HT1080 (cell line): ENCODE results near the gene ZNF473. TPM values are rescaled to one million over a fixed set of nuclear protein-coding genes. Genes with fewer than 3 reads are reported as not detected.
A peak's percentile ranks its signal among the peaks of the same experiment; 100 is the strongest.

Source experiments
- DNase-seq: peaks from one replicate; pipeline ENCODE4 v3.0.0-alpha.2; 2015; ENCODE audit warnings: low read depth
- polyA plus RNA-seq, 2 experiments: library from polyadenylated mRNA; depleted of rRNA; stranded (reverse); fragments of >200 nt; gene quantifications; 2 replicates each; pipeline ENCODE4 v1.2.3, GENCODE V29; 2015
- total RNA-seq: library from RNA; depleted of rRNA; stranded (reverse); fragments of >200 nt; shearing (Covaris generic); gene quantifications from 2 replicates; pipeline ENCODE4 v1.2.3, GENCODE V29; 2014; rRNA removed

The ZNF473 gene
- total RNA-seq = 10.1 and 10.4 TPM in 2 replicates
- polyA plus RNA-seq (2015; cell fraction: cytosol; rRNA removed) = 7.2 and 8.5 TPM in 2 replicates
- 11.5 and 16.8 TPM in 2 replicates for polyA plus RNA-seq (2015; cell fraction: nucleus; rRNA removed)

DNA sequence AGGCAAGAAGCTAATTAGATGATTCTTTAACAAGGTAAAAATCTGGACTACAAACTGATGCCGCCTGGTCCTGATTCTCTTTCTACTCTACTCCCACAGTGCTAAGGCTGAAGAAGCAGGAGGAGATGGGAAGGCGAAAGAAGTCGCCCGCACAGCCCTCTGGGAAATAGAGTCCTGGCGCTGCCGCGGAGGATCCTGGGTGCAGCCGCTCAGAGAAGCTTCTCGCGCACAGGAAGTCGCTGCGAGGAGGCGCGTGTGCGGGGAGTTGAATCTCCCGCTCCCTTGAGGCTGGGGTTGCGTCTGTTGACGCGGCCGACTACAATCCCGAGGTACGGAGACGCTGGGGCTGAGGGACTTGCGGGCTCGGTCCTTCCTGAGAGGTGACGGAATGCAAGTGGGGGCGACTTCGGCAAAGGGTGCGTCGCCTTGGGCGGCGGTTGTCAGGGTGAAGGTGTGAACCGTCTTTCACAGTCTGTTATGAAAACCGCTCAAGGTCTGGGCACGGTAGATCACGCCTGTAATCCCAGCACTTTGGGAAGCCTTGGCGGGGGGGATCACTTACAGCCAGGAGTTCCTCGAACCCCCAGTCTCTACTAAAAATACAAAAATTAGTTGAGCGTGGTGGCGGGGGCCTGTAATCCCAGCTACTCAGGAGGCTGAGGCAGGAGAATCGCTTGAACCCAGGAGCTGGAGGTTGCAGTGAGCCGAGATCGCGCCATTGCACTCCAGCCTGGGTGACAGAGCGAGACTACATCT, at the start of gene ZNF473:
Gene ZNF473 (plus strand): TSS at position 212 of the 756 bp plus-strand sequence. CDS start 5,078 bp downstream, outside the sequence.
- peak; percentile 97 for DNase-seq

GRCh38 chr19:49976496-49976895, 49.3 kb upstream of the ZNF473 start:
- no peak for DNase-seq

DNA sequence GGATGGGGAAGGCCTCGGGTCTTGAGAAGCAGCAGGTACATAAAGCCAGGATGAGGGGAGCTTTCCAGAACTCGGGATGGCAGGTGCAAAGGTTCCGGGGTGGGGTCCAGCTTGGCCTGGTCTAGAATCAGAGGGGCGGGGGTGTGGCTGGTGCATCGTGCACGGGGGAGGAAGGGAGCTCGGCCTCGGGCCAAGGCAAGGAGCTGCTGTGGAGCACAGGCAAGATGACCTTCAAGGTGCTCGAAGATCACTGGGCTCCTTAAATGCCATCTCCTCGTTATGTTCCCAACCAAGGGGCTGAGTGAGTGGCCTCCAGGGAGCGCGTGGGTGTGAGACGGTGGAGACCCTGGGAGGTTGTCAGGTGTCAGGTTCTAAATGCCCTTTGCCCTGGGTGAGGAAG, 48.7 kb upstream of the ZNF473 start:
- DNase-seq = no peak

- no peak for DNase-seq
These were observed 47.9 kb upstream of the ZNF473 start for GRCh38 chr19:49977881-49978280.

DNA sequence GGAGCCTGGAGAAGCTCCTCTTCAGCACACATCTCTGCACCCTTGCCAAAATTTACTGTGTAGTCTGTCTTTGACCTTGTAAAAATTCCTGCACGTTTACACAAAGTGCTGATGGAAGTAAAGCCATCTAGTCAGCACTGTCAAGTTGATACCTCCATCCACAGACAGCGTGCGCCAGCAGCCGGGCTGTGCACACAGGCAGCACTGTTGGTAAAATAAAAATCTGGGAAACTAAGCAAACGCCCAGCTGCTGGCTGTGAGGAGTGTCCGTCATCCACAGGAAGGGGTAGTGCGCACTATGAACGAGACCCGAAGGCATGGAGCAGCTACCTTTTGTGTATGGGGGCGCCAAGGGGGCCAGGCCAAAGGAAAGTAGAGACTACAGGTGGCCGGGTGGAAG, 47.5 kb upstream of the ZNF473 start:
- DNase-seq = no peak

DNA sequence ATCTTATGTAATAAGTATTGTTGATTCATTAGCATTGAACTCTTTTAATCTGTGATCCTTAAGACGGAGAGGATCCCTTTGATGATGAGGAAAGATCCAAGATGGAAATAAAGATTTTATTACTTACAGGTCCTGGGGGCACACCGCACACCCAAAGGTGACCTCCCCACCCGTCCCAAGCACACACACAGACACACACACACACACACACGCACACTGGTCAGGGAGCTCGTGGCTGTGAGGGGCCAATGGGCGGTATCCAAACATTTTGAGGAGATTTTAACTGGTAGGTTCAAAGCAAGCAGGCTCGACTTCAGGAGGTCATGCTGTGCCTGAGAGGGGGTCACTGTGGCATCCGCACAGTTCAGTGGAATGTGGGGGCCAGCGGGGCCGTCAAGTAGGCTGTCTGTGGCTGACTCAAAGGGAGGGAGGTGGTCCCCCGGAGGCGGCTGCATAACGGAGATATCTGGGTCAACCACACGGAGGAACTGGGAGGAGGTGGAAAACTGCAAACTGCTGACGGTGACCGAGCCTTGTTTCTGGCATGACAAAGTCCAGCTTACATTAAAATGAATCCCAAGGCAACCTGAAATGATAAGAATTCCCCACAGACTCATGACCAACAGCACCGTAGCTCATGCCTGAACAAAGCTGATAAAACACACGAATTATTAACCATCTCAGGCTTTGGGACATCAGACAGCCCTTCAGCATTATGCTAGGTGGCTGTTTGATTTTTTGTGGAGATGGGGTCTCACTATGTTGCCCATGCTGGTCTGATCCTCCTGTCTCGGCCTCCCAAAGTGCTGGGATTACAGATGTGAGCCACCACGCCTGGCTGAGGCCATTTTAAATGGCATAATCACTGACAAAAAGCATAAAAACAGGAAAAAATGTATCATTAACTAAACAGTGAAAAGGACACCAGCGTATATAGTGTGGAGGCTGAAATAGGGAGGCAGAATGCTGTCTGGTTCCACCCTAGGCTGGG, 43.9 kb upstream of the ZNF473 start:
- DNase-seq = no peak

DNA sequence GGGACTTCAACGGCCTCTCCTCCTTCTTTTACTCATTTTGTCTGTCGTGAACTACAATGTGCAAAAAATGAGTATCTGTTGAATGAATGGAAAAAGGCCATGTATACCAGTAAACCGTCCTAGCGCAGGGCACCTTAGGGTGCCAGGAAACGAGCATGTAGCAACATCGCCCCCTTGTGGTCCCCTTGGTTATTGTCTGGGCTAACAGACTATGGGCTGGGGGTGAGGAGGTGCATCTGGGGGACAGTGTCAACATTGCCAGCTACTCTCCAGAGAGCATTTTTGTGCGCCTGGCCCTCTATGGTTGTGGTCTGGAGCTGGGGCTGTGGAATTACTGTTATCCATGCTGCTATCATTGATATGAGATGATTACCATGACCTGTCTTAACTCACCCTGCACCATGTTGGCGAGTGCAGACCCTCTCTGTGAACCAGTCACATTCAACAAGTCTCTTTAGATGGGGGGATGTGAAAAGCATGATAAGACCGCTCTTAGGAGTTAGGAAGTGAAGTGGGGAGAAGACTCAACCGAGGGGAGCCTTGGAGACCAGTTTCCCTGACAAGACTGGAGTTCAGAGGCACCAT, 42.1 kb upstream of the ZNF473 start:
- DNase-seq = peak; percentile 46

DNA sequence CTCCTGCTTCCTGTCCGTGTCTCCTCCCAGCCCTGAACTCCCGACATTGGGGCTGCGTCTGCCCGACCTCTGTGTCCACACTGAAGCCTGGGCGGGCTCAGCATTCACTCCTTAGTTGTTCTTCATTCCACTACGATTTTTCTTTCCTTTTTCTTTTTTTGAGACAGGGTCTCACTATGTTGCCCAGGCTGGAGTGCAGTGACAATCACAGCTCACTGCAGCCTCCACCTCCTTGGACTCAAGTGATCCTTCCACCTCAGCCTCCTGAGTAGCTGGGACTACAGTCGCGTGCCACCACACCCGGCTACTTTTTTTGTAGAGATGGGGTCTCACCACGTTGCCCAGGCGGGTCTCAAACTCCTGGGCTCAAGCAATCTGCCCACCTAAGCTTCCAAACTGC, 41.3 kb upstream of the ZNF473 start:
- no peak for DNase-seq

GRCh38 chr19:49985871-49986270, 39.9 kb upstream of the ZNF473 start:
- DNase-seq = no peak

DNA sequence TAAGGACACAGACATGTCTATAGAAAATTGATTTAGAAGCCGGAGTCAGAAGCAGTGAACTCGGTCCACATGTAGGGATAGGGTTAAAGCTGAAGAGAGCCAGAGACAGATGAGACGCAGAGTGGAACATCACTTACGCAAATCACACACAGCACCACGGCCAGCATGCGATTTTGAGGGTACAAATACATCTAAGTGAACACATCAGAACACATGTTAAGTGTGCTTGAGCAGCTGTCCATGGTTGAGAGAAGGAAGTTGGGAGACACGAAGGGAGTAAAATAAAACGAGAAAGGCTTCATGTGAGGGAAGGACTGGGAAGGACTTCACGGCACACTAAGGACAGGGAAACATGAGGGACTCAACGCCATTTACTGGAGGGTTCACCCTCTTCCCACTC, 39.5 kb upstream of the ZNF473 start:
- DNase-seq = no peak

- DNase-seq = peak; percentile 87
These were observed 38.6 kb upstream of the ZNF473 start for GRCh38 chr19:49987159-49987698.

- DNase-seq = no peak
These were observed 37.8 kb upstream of the ZNF473 start for GRCh38 chr19:49988007-49988406.

GRCh38 chr19:49988433-49988832, 37.4 kb upstream of the ZNF473 start:
- DNase-seq = peak; percentile 74

DNA sequence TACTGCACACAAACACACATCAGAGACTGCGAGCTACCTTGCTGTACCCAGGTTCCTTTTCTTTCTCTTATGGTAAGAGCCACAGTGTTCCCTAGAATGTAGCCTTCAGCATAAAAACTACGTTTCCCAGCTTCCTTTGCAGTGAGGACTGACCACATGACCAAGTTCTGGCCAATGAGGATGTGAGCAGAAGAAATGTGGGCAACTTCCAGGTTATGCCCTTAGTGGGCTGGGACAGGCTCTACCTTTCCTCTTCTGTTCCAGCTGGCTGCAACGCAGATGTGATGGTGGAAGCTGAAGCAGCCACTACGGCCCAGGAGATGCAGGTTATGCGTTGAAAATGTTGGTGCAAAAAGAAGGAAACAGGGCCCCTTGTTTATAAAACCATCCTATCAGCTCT, 28.1 kb upstream of the ZNF473 start:
- peak; percentile 51 for DNase-seq

DNA sequence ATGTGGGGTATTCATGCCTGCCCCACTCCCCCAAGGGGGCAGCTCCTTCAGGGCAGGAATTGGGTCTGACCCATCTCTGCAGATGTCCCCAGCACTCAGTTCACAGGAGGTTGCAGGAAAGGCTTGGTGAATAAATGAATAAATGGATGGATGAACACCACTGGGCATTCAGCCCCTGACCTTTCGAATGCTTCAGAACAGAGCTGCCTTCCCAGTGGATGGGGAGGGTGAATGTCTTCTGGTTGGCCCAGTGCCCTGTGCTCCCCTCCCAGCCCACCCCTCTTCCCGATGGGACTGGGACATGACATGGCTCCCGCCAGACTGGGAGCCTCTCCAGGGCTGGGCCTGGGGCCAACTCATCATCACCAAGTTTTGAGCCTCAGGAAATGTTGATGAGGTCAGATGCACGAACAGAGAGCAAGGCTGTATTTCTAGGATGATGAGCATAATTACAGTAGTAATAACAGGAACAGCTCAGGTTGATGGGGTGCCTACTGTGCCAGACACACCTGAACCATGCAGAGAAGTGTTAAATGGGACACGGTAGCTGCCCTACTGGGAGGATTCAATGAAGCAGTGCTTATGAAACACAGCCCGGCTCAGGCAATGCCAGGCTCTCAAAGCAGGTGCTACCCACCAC, 26.3 kb upstream of the ZNF473 start:
- no peak for DNase-seq

DNA sequence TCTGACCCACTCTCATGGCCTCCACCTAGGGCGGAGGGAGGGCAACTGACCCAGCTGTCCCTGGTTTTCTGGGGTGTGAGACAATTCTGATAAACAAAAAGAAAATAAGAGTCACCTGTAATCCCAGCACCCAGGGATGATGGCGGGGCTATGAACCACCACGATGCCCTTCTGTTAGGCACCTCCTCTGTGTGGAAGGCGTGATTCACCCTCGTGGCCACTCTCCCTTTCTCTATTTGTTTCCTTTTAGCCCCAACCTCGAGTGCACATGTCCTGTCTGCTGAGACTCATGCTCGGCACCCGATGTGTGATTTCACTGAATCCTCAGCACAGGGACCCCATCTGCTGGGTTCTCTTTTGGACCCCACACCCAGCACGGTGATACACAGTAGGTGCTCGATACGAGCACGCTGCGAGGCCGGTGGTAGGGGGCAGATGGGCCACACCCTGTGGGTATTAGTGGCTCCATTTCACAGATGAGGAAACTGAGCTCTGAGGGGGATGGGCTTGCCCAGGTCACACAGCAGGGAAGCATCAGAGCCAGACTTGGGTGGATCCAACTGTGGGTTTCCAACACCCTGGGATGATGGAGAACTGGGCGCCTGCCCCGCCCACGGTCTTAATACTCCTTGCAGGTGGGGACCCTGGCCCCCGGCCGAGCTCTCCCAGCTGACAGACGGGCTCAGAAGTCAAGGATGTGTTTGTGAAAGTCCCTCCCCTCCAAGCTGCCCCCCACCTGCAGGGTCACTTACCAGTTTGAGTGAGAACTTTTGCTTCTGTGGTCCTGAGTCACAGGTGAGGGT, 25.6 kb upstream of the ZNF473 start:
- DNase-seq = no peak

DNA sequence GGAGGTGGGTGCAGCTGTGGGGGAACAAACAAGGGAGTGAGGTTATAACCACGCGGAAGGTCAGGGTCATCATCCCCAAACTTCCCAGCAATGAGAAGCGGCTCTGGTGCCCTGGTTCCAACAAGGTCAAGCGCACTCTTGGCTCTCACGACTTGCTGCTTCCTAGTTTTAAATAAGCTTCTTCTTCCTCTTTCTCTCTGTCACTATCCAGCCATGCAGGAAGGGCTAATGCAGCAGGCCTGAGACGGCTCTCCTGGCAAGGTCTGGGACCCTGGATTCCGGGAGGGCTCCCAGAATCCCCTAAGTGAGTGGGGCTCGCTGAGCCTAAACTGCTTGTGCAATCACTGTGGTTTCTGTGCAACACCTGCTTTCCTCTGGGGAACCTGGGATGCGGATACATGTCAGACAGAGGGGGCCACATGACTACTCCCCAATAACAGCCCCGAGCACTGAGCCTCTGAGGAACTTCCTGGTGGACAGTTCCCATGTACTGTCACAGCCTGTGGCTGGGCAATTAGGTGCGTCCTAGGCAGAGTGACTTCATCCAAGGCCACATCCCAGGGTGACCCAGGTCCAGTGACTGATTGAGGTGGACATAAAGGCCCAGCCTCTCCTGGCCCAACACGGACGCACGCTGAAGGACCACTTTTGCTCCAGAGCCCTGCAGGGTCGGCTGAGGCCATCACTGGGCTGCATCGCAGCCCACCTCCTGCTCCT, 24.8 kb upstream of the ZNF473 start:
- DNase-seq = no peak

- no peak for DNase-seq
These were observed 24.0 kb upstream of the ZNF473 start for GRCh38 chr19:50001775-50002174.

- no peak for DNase-seq
These were observed 23.3 kb upstream of the ZNF473 start for GRCh38 chr19:50002386-50002960.
